Psoas muscle (tissue), 8 donors: ENCODE data around the gene REPIN1. TPM values are rescaled to one million over a fixed set of nuclear protein-coding genes. Genes with fewer than 3 reads are reported as not detected.

Source experiments
- ATAC-seq, 4 donors: fragments of 200-7000 bp; cut with Tn5 transposase; one replicate each; pipeline ENCODE4 v1.9.1; 2020; ENCODE audit warnings: moderate library complexity in 3 of 4, mild to moderate bottlenecking in 2 of 4
- DNase-seq, 2 donors: peaks; one replicate each; pipeline ENCODE4 v3.0.0-alpha.2; 2020
- H3K27ac ChIP-seq: fragments of 200-600 bp; one replicate; pipeline ENCODE4 v1.8.0; 2022
- H3K27me3 ChIP-seq, 3 donors: fragments of 200-600 bp in 1 of 3; one replicate each; pipeline versions ENCODE4 v1.6.1 to v1.8.0; 2013 to 2022; ENCODE audit warnings: low read length in 2 of 3, mild to moderate bottlenecking in 2 of 3, moderate library complexity in 1 of 3; ENCODE audit not compliant: insufficient read depth in 3 of 3
- H3K36me3 ChIP-seq, 2 donors: fragments of 200-600 bp in 1 of 2; one replicate each; pipeline versions ENCODE4 v1.6.1 to v1.8.0; 2013 to 2022; ENCODE audit warnings: low read depth in 1 of 2, mild to moderate bottlenecking in 1 of 2, moderate library complexity in 1 of 2; ENCODE audit not compliant: insufficient read depth in 1 of 2
- H3K4me1 ChIP-seq: fragments of 200-600 bp; one replicate; pipeline ENCODE4 v1.8.0; 2022
- H3K4me3 ChIP-seq: fragments of 200-600 bp; one replicate; pipeline ENCODE4 v1.8.0; 2022; ENCODE audit warnings: mild to moderate bottlenecking
- H3K9me3 ChIP-seq: fragments of 200-600 bp; one replicate; pipeline ENCODE4 v1.8.0; 2022
- WGBS, 3 donors: extraction: QIAGEN DNeasy Blood & Tissue Kit; methylation state at CpG; one replicate each; pipeline versions ENCODE4 v1.1.6 to v1.1.7; 2013; 5-methylcytosine and 5-hydroxymethylcytosine counted together
- intact Hi-C, 2 donors: fragments of 100-400 bp; cut with DNase I; formaldehyde crosslinking; loops; one replicate each; pipeline versions ENCODE4 v1.11.0 to v1.14.2; 2022
- polyA plus RNA-seq, 3 donors: library from polyadenylated mRNA; stranded (reverse); fragments of 200-250 nt; gene quantifications; one replicate each; pipeline ENCODE4 v1.2.3, GENCODE V29; 2013
- total RNA-seq, 4 donors: library from RNA; stranded (reverse); fragmentation: NEBNext Ultra II Directional in 2 of 4; extraction: Animal tissue kit (Norgen Biotek cat#: 25700) in 2 of 4; gene quantifications; one replicate each; pipeline versions ENCODE4 v1.2.1 to v1.2.4, GENCODE V29; 2021 to 2023
- TF ChIP-seq, protein P1 (sequence below): fragments of 200-600 bp; IDR thresholded peaks from one replicate; pipeline ENCODE4 v1.8.0; 2022; ENCODE audit warnings: antibody characterized with exemption
- donor health status: healthy with polysubstance abuse.
- donor health status: DM: no; HTN: no; CAD: no; lungs with moderate emphysema.
- donor health status: Bipolar disorder and iron deficiency.
- donor health status: healthy.
- donor health status: DM: yes; HTN: yes; CAD: no.
- donor health status: DM: no; HTN: no; CAD: no.
- donor health status: DM: no; HTN: no; CAD: no.
- donor health status: DM: yes; HTN: yes; CAD: no.

REPIN1 gene
- total and polyA plus RNA-seq, 7 donors: 80.2 to 212 (median 129) TPM

DNA sequence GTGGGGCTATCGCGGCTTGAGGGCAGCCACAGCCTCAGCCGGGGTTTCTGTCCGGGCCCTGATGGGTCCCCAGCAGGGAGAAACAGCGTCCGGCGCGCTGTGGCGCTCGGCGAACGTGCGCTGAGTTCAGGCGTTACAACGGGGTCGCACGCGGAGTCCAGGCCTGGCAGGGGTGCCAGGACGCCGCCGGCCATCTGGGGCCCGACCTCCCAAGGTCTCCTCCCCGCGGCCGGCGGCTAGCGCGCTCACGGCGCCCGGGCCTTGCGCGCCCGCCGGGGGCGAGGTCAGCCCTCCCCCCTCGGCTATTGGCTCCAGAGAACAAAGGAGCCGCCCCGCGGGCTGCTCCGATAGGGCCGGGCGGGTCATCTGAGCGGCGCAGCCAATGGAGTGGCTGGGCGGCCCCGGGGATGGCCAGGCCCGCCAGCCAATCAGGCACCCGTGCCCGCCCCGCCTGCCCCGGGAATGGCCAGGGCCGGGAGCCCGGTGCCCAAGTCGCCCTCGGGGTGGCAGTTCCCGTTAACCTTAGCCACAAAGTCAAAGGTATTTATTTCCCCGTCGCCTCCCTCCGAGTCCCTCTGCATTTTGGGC lies 10.3 kb downstream of the REPIN1 start, which contains the start of gene ZNF775:
ZNF775 (plus strand) TSS at position 478 of the 588 bp plus-strand sequence. CDS start 9,141 bp downstream, outside the sequence.
- Histone ChIP-seq H3K27me3 (no peaks in the 10 kb centered on the region), H3K9me3 (no peaks in the 10 kb centered on the region), H3K27ac (peak within 1 kb of the TSS; percentile 92), H3K36me3 (peaks cover 0 to 9% of the 10 kb centered on the region in 2 donors), H3K4me3 (peak within 1 kb of the TSS; percentile 95), H3K4me1 (peaks cover 21% of the 10 kb centered on the region)
- TF ChIP-seq, protein P1, sequence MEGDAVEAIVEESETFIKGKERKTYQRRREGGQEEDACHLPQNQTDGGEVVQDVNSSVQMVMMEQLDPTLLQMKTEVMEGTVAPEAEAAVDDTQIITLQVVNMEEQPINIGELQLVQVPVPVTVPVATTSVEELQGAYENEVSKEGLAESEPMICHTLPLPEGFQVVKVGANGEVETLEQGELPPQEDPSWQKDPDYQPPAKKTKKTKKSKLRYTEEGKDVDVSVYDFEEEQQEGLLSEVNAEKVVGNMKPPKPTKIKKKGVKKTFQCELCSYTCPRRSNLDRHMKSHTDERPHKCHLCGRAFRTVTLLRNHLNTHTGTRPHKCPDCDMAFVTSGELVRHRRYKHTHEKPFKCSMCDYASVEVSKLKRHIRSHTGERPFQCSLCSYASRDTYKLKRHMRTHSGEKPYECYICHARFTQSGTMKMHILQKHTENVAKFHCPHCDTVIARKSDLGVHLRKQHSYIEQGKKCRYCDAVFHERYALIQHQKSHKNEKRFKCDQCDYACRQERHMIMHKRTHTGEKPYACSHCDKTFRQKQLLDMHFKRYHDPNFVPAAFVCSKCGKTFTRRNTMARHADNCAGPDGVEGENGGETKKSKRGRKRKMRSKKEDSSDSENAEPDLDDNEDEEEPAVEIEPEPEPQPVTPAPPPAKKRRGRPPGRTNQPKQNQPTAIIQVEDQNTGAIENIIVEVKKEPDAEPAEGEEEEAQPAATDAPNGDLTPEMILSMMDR: no peak
- DNase-seq: peak; percentile 98
- ATAC-seq: peak; percentile 95 to 97 (median 97)
- 0 to 1% (median 0%) methylated on average over 39 to 60 of the region's 60 CpGs for WGBS, 3 donors
- intact Hi-C loops: loop anchor here in 1 of 2 donors (1.0 kb wide), 1 partner anchor 10 kb away; no protein-coding TSS in a partner anchor

DNA sequence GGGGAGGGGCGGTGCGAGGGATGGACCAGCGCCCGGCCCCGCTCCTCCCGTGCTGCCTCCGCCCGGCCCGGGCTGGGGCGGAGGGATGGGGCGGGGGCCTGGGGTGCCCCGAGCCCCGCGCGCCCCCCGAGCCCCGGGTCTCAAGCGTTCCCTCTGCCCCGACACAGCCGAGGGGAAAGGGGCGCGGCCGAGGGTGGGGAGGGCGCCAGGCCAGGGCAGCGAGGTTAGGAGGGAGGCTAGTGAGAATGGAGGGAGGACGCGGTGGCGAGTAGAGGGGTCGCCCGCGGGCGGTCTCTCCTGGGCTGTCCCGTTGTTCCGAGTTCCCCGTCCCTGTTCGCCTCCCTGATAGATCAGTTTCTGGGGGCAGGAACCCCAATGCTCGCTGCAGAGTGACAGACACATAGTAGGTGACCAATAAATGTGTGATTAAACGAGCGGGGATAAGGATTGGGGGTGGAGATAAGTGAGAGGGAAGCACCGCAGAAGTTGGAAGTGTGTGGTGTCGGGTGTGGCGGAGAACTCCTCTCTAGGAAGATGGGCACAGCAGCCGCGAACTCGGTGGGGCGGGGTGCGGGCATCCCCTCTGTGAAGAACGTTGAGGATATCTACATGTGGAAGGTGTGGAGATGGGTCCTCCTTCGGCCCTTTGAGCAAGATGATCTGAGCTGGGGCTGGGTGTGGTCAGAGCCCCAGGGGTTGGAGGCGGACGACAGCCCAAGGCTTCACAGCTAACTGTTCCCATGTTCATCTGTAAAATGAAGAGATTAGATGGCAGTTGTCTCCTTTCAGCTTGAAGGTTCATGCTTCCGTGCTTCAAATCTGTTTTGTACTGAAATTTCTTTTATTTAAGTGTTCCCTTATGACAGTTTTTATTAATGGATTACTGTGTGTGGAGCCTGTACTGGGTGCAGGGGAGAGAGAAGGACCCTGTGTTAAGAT lies 11.1 kb downstream of the REPIN1 start:
- intact Hi-C loops: loop anchor here in 1 of 2 donors (10.0 kb wide), 1 partner anchor 95 kb away; no protein-coding TSS in a partner anchor
- 2 to 3% (median 2%) methylated on average over 48 to 52 of the region's 52 CpGs for WGBS, 3 donors
- DNase-seq: no peak
- H3K4me1 ChIP-seq: peaks cover 15% of the 10 kb centered on the region
- H3K4me3 ChIP-seq: peak overlapping the region; percentile 95
- no peaks in the 10 kb centered on the region for H3K27me3 ChIP-seq
- H3K27ac ChIP-seq: peak overlapping the region; percentile 92
- H3K9me3 ChIP-seq: no peaks in the 10 kb centered on the region
- peaks cover 0 to 2% of the 10 kb centered on the region in 2 donors for H3K36me3 ChIP-seq
- ATAC-seq: no peak
- TF ChIP-seq, protein P1: no peak

DNA sequence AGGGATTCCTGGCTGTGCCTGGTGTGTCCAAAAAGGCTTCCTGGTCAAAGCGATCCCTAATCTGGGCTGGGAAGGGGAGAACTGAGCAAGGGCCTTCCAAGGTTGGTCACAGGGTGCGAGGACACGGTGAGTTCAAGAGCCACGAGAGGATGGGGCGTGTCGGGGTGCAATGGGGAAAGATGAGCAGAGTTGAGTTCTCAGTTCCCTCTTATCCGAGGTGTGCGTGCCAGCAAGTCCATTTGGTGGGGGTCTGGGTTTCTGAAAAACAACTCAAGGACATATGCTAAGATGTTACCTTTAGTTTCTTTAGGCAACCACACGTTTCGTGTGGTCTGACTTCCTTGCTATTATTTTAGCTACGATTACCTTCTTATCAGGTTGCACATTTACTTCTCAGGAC lies 11.8 kb downstream of the REPIN1 start:
- Histone ChIP-seq H3K4me1 (peaks cover 22% of the 10 kb centered on the region), H3K27me3 (no peaks in the 10 kb centered on the region), H3K36me3 (no peaks in the 10 kb centered on the region), H3K9me3 (no peaks in the 10 kb centered on the region), H3K27ac (no peak overlapping the region), H3K4me3 (peak overlapping the region; percentile 95)
- intact Hi-C loops: loop anchor here in 1 of 2 donors (10.0 kb wide), 1 partner anchor 96 kb away; no protein-coding TSS in a partner anchor
- TF ChIP-seq, protein P1: no peak
- no peak for ATAC-seq
- no peak for DNase-seq
- WGBS, 3 donors: 74 to 79% (median 75%) methylated on average over 11 of the region's 11 CpGs

DNA sequence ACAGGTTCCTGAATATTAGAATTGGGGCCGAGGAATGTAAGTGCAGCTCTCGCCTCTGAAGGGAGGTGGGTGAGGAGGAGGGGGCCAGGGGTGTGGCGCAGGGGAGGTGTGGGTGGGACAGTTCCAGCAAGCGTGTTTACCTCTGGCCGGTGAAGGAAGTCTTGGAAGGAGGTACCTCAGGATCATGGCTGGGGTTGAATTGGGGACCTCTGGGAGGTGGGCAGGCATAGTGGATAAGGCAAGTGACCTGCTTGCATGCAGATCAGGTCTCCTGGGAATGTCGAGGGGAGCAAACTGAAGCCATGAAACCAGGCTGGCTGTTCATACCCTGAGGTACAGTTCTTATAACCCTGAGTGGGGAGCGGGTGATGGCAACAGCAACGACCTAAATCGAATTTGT lies 12.5 kb downstream of the REPIN1 start:
- Histone ChIP-seq H3K27me3 (no peaks in the 10 kb centered on the region), H3K9me3 (no peaks in the 10 kb centered on the region), H3K27ac (no peak overlapping the region), H3K4me1 (peaks cover 26% of the 10 kb centered on the region), H3K36me3 (no peaks in the 10 kb centered on the region), H3K4me3 (no peak overlapping the region)
- no peak for DNase-seq
- 84 to 90% (median 86%) methylated on average over 9 of the region's 9 CpGs for WGBS, 3 donors
- intact Hi-C loops: loop anchor here in 1 of 2 donors (10.0 kb wide), 1 partner anchor 96 kb away; no protein-coding TSS in a partner anchor
- TF ChIP-seq, protein P1: no peak
- no peak for ATAC-seq
